Natural killer cell (primary cell): Measurements from ENCODE around the gene PNCK. TPM values are rescaled to one million over a fixed set of nuclear protein-coding genes. Genes with fewer than 3 reads are reported as not detected.

ENCODE experiments used
- ATAC-seq, 3 donors: fragments of 150-1000 bp in 2 of 3; fragments of 200-7000 bp in 1 of 3; cut with Tn5 transposase; 1 replicate in 1 of 3; 2 replicates in 2 of 3; pipeline ENCODE4 v1.10.0; 2021; ENCODE audit warnings: mild to moderate bottlenecking in 2 of 3, moderate library complexity in 2 of 3
- DNase-seq, 2 donors: peaks; one replicate each; pipeline versions ENCODE4 v3.0.0 to v3.0.0-alpha.2; 2013 to 2021; ENCODE audit warnings: mixed read lengths in 1 of 2
- H3K27ac ChIP-seq: one replicate; pipeline ENCODE4 v1.5.1; 2013; ENCODE audit warnings: mild to moderate bottlenecking, low read length
- H3K27me3 ChIP-seq: one replicate; pipeline ENCODE4 v1.6.1; 2013; ENCODE audit warnings: low read length; ENCODE audit not compliant: control insufficient read depth, insufficient read depth
- H3K36me3 ChIP-seq: one replicate; pipeline ENCODE4 v1.6.1; 2013; ENCODE audit warnings: low read length; ENCODE audit not compliant: control insufficient read depth, insufficient read depth
- H3K4me1 ChIP-seq: one replicate; pipeline ENCODE4 v1.6.1; 2013; ENCODE audit warnings: low read length; ENCODE audit not compliant: control insufficient read depth, insufficient read depth
- H3K4me3 ChIP-seq: one replicate; pipeline ENCODE4 v1.5.1; 2013; ENCODE audit warnings: low read length
- H3K9me3 ChIP-seq: one replicate; pipeline ENCODE4 v1.6.1; 2013; ENCODE audit warnings: low read length; ENCODE audit not compliant: control insufficient read depth, insufficient read depth
- H3K27ac Mint-ChIP-seq, 2 donors: one replicate each; pipeline ENCODE4 v1.8.0; 2022; ENCODE audit warnings: mild to moderate bottlenecking in 2 of 2, mixed read lengths in 2 of 2, moderate library complexity in 1 of 2
- H3K27me3 Mint-ChIP-seq, 2 donors: one replicate each; pipeline ENCODE4 v1.8.0; 2022; ENCODE audit warnings: low read depth in 2 of 2, mixed read lengths in 2 of 2
- H3K36me3 Mint-ChIP-seq: one replicate; pipeline ENCODE4 v1.8.0; 2022; ENCODE audit warnings: mixed read lengths
- H3K4me1 Mint-ChIP-seq, 2 donors: one replicate each; pipeline ENCODE4 v1.8.0; 2022; ENCODE audit warnings: mixed read lengths in 2 of 2
- H3K4me3 Mint-ChIP-seq: one replicate; pipeline ENCODE4 v1.8.0; 2022; ENCODE audit warnings: mild to moderate bottlenecking, moderate library complexity, mixed read lengths
- H3K9me3 Mint-ChIP-seq, 2 donors: one replicate each; pipeline ENCODE4 v1.8.0; 2022; ENCODE audit warnings: mixed read lengths in 2 of 2
- WGBS: methylation state at CpG from one replicate; pipeline ENCODE4 v1.1.7; 2013; ENCODE audit warnings: missing lambda C conversion rate; ENCODE audit not compliant: insufficient coverage; 5-methylcytosine and 5-hydroxymethylcytosine counted together
- intact Hi-C: fragments of 100-400 bp; cut with micrococcal nuclease; formaldehyde crosslinking; loops from one replicate; pipeline ENCODE4 v1.14.2; 2022
- total RNA-seq, 4 donors: library from RNA; stranded (reverse); fragments of 120-200 nt in 1 of 4; gene quantifications; one replicate each; pipeline versions ENCODE4 v1.2.3 to v1.2.4, GENCODE V29; 2013 to 2022
- TF ChIP-seq, protein P1 (sequence below): fragments of 200-600 bp; IDR thresholded peaks from one replicate; pipeline ENCODE4 v1.8.0; 2022; ENCODE audit warnings: antibody characterized with exemption

Gene PNCK
- total RNA-seq, 3 donors from 2014 or later (not counting 1 experiment from before 2014, with no cell fraction given) = 0.66 to 1.1 (median 0.97) TPM

GRCh38 chrX:153645921-153646488 lies 27.6 kb downstream of the PNCK start:
- H3K27ac Mint-ChIP-seq = no peak overlapping the region
- no peaks in the 10 kb centered on the region for H3K4me1 Mint-ChIP-seq
- no peak for DNase-seq
- Histone ChIP-seq H3K4me1 (peaks cover 17% of the 10 kb centered on the region), H3K36me3 (no peaks in the 10 kb centered on the region), H3K27me3 (peaks cover 10% of the 10 kb centered on the region), H3K27ac (no peak overlapping the region), H3K9me3 (no peaks in the 10 kb centered on the region), H3K4me3 (no peak overlapping the region)
- TF ChIP-seq, protein P1, sequence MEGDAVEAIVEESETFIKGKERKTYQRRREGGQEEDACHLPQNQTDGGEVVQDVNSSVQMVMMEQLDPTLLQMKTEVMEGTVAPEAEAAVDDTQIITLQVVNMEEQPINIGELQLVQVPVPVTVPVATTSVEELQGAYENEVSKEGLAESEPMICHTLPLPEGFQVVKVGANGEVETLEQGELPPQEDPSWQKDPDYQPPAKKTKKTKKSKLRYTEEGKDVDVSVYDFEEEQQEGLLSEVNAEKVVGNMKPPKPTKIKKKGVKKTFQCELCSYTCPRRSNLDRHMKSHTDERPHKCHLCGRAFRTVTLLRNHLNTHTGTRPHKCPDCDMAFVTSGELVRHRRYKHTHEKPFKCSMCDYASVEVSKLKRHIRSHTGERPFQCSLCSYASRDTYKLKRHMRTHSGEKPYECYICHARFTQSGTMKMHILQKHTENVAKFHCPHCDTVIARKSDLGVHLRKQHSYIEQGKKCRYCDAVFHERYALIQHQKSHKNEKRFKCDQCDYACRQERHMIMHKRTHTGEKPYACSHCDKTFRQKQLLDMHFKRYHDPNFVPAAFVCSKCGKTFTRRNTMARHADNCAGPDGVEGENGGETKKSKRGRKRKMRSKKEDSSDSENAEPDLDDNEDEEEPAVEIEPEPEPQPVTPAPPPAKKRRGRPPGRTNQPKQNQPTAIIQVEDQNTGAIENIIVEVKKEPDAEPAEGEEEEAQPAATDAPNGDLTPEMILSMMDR = no peak
- 59% methylated on average over 7 of the region's 10 CpGs for WGBS
- intact Hi-C loops = no loop called here
- no peaks in the 10 kb centered on the region for H3K9me3 Mint-ChIP-seq
- ATAC-seq = no peak
- H3K36me3 Mint-ChIP-seq = no peaks in the 10 kb centered on the region
- H3K27me3 Mint-ChIP-seq = peaks cover 0 to 17% of the 10 kb centered on the region in 2 donors
- H3K4me3 Mint-ChIP-seq = no peak overlapping the region

DNA sequence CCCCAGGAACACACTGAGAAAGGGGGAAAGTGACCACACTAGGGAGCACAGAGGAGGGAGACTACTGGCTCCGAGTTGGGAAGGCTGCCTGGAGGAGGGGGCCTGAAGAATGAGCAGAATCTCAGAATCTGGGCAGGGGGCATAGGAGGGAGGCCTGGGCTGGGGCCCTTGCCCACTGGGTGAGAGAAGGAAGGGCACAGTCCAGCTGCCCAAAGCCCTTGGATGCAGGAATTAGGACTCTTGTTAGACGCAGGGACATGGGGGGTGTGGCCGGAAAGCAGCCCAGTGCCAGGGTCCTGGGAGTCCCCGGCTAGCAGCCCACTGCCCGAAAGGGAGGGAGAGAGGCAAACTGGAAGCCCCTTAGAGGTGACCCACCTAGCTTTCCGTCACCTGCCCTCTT lies 28.5 kb downstream of the PNCK start:
- intact Hi-C loops = no loop called here
- no peaks in the 10 kb centered on the region for H3K36me3 ChIP-seq
- H3K9me3 ChIP-seq = no peaks in the 10 kb centered on the region
- no peak overlapping the region for H3K27ac ChIP-seq
- DNase-seq (no peak), ATAC-seq (no peak)
- no peaks in the 10 kb centered on the region for H3K36me3 Mint-ChIP-seq
- H3K27ac Mint-ChIP-seq = no peak overlapping the region
- H3K4me1 ChIP-seq = peaks cover 17% of the 10 kb centered on the region
- 53% methylated on average over 5 of the region's 6 CpGs for WGBS
- no peak overlapping the region for H3K4me3 ChIP-seq
- no peaks in the 10 kb centered on the region for H3K9me3 Mint-ChIP-seq
- peaks cover 10% of the 10 kb centered on the region for H3K27me3 ChIP-seq
- H3K4me1 Mint-ChIP-seq = no peaks in the 10 kb centered on the region
- no peak overlapping the region for H3K4me3 Mint-ChIP-seq
- TF ChIP-seq, protein P1 = no peak
- peaks cover 0 to 20% of the 10 kb centered on the region in 2 donors for H3K27me3 Mint-ChIP-seq

- intact Hi-C loops = no loop called here
- H3K9me3 ChIP-seq = no peaks in the 10 kb centered on the region
- H3K27ac Mint-ChIP-seq = no peak overlapping the region
- ATAC-seq = peak in 1 of 3 donors; percentile 17
- DNase-seq = no peak
- no peak overlapping the region for H3K4me3 Mint-ChIP-seq
- peaks cover 0 to 20% of the 10 kb centered on the region in 2 donors for H3K27me3 Mint-ChIP-seq
- H3K9me3 Mint-ChIP-seq = no peaks in the 10 kb centered on the region
- 6% methylated on average over 46 of the region's 46 CpGs for WGBS
- no peaks in the 10 kb centered on the region for H3K4me1 Mint-ChIP-seq
- no peaks in the 10 kb centered on the region for H3K36me3 ChIP-seq
- peaks cover 10% of the 10 kb centered on the region for H3K27me3 ChIP-seq
- H3K4me3 ChIP-seq = no peak overlapping the region
- no peak overlapping the region for H3K27ac ChIP-seq
- TF ChIP-seq, protein P1 = no peak
- no peaks in the 10 kb centered on the region for H3K36me3 Mint-ChIP-seq
- H3K4me1 ChIP-seq = peaks cover 15% of the 10 kb centered on the region
Observed at GRCh38 chrX:153644356-153645125, 29.1 kb downstream of the PNCK start.
